Eye (tissue), 1 donor: ENCODE results near the gene DDX10.
"Not testable (repeated sequence)": the region's sequence is repeated elsewhere in the genome, so short reads cannot be mapped to it uniquely, and the experiment has no call there.

ENCODE experiments used
- DNase-seq: peaks from one replicate; pipeline ENCODE4 v3.0.0-alpha.2; 2015

The DDX10 gene

DNA sequence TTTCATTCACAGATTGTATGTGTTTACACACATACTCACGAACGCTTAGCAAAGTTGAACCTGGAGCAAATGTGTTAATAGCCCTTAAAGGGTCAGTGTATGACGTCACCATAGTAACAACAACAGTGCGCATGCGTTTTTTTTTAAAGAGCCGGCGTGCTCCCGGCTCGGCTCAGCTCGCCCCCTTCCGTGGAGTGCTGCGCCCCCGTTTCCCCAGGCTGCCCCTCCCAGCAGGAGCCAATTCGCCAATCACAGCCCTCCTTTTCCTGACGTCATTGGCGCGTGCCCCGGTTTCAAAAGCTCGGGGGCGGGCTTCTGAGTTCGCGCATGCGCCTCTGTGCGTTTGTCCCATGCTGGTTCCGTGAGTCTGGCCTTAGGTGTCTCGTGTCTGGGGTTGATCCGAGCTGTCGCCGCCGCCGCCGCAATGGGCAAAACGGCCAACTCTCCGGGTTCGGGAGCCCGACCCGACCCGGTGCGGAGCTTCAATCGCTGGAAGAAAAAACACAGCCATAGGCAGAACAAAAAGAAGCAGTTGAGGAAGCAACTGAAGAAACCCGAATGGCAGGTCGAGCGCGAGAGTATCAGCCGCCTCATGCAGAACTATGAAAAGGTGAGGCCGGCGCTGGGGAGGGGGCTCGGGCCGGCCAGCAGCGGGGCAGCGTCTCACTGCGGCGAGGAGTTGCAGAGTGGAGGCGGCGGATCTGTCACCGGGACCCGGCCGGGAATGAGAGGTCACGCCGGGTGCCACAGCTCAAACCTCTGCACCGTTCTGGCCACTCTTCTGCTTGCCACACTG, at the start of gene DDX10:
DDX10 (plus strand) TSS at position 340 of the 796 bp plus-strand sequence; CDS start at position 425, 85 bp downstream.
- DNase-seq = peak; percentile 100

DNA sequence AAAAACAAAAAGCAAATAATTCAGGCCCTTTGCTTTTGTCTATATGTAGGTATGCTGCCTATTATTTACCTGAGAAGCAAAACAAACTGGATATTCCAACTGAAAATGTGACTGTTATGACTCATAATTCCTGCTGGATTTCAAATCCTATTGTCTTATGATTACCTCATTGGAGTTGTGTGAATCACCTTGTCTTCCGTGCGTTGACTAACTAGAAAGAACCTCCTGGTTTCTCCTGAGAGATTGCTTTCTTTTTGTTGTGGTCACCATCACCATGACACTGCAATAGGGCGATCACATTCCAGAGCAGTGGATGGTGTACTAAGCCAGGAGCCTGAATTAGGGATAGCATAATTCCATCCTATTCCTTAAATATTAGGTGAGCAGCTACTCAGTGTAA, 48.3 kb upstream of the DDX10 start:
- DNase-seq = no peak

DNA sequence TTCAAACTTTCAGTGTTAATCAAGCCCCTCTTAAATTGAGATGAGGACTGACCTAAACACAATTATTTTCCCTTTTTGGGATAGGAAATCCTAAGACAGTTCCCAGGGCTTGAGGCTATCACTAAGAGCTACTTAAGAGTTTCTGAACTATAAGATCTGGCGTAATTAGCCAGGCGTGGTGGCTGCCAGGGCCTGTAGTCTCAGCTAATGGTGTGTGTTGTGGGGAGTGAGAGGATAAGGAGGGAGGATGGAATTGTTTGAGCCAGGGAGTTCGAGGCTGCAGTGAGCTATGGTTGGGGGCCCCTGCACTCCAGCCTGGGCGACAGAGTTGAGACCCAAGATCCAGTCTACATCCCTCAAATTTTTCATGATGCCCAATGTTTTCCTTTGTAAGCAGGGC, 47.8 kb upstream of the DDX10 start:
- no peak for DNase-seq

DNA sequence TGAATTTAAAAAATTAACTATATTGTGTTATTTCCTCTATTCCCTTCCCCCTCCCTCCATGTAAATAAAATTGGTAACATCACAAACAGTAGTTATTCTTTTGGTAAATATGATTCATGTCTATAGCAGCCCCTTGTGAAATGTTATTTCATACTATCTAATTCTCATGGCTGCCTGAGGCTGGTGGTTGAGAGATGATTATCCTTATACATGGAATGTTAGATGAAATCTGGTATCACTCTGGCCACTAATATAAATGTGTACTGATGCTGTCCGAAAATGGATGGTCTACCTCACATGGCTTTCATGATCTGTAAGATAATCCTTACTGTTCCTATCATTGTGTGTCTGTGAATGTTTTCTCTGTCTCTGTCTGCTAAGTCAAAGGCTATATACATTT, 46.3 kb upstream of the DDX10 start:
- DNase-seq = no peak

DNA sequence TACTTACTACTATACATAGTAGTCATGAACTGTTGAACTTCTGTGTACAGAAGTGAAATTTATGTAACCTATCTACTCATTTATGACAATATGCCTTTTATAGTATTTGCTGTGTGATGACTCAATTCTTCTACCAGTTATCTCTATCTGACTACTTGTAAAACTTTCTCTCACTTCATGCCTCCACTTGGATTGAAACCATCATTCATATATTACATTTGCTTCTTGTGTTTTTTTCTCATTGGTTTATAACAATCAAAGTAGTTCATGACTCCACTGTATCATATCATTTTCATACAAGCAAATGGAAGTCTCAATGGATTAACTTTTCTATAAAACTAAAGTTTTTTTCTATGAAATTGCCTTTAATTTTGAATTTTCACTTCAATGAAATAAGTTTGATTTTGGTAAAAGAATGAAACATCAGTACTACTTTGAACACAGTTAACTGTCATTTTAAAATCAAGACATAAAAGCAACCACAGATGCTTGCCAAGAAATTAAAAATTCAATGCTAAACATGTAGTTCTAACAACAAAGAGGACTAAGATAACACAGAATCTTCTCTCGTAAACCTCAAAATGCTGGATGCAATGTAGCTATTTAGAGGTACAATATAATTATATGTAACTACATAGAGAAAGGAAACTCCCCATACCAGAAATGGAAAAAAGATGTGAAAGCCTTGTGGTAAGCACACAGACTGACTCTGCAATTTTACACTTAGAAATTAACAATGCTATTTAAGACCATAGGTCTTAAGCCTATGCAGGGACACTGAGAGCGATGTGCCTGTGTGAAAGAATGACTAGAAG, 43.7 kb upstream of the DDX10 start:
- DNase-seq = no peak

DNA sequence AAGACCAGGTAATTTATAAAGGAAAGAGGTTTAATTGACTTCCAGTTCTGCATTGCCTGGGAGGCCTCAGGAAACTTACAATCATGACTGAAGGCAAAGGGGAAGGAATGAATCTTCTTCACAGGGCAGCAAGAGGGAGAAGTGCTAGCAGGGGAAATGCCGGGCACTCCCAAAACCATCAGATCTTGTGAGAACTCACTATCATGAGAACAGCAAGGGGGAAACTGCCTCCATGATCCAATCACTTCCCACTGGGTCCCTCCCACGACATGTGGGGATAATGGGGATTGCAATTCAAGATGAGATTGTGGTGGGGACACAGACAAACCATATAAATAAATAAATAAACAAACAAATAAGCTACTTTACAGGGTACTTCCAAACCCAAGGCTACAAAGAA, 42.5 kb upstream of the DDX10 start:
- DNase-seq = no peak

DNA sequence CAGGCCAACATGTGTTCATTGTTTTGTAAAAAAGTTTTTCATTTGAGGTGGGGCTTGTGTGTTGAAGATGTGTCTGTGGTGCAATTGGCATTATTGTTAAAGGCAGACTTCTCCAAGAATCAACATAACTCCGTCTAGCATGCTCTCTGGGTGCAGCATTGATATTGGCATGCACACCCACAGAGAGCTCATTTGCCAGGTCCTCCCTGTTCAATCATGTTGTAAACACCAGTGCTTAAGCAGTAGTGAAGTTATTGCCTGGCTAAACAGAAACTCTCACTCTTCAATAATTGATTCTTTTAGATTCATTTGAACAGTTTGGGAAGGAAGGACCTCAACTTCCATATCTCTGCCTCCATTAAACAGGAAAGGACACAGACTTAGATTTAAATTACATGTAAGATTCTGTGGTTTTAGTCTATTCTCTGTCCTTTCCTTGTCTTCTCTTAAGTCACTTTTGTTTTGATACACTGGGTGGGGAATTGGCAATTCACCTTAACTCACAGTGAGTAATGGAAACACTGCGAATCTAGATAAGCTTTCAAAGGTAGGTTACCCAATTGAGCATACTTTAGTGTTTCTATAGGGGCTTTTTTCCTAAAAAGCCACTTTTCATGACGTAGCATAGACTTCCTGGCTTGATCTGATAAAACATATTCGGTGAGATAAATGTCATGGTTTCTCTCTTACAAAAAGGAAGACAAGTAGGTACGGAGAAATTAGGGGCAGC, 40.5 kb upstream of the DDX10 start:
- DNase-seq = no peak

DNA sequence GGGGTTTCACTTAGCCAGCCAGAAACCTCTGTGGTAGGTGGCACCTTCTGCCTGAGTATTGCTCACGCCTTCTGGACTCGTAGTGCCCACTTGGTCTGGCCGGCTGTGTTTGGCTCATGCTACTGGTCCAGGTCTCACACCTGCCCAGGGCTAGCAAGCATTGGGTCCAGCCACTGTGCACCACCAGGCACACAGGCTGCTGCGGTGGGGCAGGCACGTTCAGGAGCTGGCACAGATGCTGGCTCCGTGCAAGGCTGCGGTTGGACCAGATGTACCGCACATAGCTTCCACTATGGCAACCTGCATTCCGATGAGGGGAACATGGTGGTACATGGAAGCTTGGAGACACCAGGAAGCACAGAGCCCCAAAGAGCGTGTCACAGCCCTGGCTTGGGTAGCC, 36.5 kb upstream of the DDX10 start:
- no peak for DNase-seq

DNA sequence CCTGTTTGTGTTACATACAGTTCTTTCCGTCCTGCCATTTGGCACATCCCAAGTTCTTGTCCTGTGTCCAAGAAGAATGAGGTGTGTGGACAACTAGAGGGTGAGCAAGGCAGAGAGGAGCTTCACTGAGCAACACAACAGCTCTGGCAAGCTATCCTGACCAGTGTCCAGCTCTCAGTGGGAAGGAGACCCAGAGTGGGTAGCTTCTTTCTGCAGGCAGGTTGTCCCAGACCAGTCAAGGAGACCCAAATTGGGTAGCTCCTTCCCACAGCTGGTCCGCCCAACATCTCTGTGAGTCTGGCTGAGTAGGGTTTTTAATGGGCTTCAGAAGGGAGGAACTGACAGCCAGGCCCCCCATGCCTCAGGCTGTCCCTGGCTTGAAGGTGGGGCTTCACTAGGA, 36.1 kb upstream of the DDX10 start:
- no peak for DNase-seq

DNA sequence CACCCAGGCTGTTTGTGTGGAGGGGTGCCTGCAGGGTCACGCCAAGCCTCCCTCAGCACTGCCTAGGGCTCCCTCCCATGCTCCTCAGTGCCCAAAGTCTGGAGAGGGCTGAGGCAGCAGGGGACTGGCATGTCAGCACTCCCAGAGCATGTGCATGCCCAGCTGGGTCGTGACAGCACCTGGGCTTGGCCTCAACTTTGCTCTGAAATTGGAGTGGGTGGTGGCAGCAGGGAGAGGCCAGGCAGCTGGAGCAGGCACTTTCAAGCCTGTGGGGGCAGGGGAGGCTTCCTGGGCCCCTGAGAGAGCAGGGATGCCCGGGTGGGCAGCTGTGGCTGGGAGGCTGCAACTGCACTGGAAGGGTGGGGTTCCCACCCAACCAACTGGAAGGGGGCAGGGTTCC, 35.6 kb upstream of the DDX10 start:
- no peak for DNase-seq

DNA sequence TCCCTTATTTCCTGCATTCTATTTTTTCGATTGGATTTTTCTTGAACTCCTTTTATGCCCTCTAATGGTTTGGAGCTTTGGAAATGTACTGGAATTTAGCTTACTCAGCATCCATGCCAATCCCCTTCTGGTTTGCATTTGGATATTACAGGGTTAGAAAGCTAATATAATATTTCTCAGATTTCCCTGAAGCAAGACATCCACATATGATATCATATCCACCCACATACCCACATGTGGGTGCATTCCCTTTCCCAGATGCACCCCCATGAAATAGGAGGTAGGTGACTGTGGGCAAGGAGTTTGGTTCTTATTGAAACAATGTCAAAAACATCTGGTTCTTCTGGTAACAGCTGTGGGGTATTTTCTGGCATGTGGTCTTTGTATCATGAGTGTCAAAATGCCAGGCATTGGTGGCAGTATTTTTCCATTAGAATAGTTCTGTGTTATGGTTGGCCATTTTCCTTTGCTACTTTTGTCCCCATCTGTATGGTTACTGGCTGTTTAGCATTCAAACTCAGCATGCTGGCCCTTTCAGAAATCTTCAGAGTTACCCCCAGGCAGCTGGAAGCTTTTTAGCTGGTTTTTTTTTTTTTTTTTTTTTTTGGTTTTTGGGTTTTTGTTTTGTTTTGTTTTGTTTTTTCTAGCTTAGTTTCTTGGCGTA, 32.7 kb upstream of the DDX10 start:
- DNase-seq = peak; percentile 6

DNA sequence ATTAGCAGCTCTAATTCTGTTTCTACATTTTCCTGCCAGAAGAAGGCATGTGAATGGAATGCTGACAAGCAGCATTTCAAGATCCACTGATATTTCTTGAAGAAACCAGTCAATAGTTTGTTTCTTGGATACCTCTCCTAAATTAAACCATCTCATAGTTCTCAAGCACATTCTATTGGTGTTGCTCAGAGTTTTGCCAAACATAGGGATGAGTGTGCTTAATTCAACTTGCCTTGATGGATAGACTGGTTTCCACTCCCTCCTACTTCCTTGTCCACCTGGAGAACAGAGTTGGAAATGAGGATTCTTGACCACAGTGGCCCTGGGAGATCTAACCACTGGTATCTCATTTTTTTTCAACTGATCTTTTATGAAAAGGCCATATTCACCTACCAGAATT, 29.8 kb upstream of the DDX10 start:
- DNase-seq = no peak

DNA sequence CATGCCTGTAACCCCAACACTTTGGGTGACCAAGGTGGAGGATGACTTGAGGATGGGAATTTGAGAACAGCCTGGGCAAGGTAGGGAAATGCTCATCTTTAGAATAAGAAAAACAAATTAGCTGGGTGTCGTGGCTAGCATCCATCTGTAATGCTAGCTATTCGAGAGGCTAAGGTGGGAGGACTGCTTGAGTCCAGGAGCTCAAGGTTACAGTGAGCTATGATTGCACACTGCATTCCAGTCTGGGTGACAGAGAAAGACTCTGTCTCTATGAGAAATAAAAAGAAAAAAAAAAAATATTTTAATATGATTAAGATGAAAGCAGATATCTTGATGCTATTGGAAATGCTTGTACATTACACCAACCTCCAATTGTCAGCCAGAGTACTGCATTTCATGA, 28.6 kb upstream of the DDX10 start:
- DNase-seq = no peak

DNA sequence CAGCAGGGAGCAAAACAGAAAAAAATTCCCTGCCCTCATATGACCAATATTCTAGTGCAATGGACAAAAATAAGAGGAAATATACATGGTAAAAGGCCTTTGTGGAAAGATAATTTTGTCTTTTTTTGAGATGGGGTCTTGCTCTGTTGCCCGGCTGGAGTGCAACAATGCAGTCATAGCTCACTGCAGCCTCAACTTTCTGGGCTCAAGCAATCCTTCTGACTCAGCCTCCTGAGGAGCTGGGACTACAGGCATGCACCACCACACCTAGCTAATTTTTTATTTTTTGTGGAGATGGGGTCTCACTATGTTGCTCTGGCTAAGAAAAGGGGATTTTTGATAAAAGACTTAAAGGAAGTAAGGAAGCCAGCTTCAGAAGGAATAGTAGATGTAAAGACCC, 25.7 kb upstream of the DDX10 start:
- no peak for DNase-seq

DNA sequence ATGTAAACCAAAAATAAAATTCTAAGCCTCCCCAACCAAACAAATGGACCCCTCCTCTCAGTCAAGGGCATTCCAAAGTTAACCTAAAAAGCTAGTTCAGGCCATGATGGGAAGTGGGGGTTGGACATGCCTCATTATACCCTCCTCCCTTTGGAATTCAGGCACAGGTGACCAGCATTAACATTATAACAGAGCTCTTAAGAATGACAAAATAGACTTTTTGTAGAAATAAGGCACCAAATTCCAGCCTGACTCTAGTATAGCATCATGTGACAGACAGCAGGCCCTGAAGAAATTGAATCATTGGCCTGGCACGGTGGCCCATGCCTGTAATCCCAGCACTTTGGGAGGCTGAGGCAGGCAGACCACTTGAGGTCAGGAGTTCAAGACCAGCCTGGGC, 23.1 kb upstream of the DDX10 start:
- DNase-seq = not testable (repeated sequence)

DNA sequence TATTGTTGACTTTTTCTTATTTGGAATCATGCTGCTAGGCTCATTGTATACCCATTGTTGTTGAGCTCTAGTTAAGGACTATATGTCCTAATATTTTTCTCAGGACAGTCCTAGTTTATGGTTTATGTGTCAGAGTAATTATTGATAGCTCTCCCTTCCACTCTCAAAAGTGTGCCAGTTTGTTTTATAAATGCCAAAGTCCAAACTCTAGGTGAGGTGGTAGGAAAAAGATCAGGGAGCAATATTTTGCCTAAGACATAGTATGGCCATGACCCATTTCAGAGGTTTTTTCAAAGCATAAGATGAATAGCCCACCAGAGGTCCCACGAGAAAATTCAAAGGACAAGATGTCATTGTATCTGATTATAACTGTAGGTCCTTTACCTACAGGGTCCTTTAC, 20.9 kb upstream of the DDX10 start:
- no peak for DNase-seq

DNA sequence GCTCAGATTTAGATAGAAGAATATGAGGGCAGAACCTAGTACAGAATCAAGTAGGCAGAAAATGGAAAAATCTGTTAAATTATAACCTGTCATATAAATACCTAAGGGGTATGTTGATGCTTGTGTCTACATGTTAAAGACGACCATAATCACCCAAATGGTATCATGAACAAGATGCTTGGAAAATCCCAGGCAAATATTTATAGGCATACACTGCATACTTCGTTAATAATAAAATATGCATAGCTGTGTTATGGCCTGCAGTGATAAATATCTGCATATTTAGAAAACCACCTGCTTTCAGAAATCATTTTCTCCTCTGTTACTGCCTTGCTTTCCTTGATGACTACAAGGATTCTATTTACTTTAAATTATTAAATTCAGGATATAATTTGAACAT, 18.9 kb upstream of the DDX10 start:
- no peak for DNase-seq

DNA sequence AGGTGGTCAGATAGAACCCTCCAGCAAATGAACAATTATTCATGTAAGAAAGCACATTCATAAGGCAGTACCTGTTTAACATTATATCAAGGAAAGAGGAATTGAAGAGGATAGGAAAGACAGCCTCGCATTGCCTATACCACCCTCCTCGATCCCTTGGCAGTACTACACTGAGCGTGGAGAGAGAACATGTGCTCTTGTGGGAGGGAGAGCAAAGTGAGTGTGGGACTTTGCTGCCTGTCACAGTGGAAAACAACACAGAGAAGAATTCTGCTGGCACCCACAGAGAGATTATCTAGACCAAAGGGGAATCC, 17.5 kb upstream of the DDX10 start:
- DNase-seq = no peak

DNA sequence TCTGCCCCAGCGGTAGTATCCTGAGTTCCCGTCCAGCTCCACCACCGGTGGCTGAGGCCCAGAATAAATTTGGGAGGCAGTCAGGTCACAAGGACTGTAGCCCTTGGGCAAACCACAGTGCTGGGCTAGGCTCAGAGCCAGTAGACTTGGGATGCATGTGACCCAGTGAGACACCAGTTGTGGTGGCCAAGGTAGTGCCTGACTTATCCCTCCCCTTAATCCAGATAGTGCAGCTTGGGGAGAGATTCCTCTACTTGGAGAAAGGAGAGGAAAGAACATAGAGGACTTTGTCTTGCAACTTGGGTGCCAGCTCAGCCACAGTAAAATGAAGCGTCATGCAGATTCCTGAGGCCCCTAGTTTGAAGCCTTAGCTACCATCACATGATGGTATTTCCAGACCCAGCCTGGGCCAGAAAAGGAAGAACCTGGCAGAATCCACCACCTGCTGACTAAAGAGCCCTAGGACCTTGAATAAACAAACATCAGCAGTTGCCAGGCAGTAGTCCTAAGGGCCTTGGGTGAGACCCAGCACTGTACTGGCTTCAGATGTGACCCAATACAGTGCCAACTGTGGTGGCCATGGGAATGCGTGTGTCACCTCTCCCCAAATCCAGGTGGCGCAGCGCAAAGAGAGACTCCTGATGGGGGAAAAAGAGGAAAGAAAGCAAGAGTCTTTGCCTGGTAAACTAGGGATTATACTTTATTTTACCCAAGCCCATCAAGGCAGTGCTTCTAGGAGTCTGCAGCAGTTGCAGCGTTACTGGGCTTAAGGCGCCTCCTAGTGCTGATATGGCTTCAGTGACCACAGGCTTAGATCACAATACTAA, 17.0 kb upstream of the DDX10 start:
- peak; percentile 88 for DNase-seq

DNA sequence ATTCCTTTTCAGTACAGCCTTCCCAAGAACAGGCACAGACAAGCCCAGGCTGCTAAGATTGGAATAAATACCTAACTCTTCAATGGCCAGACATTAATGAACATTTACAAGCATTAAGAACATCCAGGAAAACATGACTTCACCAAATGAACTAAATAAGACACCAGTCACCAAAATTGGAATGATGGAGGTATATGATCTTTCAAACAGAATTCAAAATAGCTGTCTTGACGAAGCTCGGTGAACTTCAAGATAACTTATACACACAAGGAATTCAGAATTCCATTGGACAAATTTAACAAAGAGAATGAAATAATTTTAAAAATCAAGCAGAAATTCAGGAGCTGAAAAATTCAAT, 16.4 kb upstream of the DDX10 start:
- no peak for DNase-seq

DNA sequence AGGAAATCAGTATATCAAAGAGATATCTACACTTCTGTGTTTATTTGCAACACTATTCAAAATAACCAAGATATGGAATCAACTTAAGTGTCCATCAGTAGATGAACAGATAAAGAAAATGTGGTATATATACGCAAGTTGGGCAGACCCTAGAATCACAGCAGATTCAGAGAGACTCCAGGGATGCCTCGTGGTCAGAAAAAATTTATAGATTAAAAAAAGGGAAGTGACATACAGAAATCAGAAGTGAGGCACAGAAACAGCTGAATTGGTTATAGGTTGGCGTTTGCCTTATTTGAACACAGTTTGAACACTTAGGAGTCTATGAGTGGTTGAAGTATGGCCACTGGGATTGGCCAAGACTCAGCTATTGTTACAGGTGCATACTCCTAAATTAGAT, 10.8 kb upstream of the DDX10 start:
- not testable (repeated sequence) for DNase-seq

DNA sequence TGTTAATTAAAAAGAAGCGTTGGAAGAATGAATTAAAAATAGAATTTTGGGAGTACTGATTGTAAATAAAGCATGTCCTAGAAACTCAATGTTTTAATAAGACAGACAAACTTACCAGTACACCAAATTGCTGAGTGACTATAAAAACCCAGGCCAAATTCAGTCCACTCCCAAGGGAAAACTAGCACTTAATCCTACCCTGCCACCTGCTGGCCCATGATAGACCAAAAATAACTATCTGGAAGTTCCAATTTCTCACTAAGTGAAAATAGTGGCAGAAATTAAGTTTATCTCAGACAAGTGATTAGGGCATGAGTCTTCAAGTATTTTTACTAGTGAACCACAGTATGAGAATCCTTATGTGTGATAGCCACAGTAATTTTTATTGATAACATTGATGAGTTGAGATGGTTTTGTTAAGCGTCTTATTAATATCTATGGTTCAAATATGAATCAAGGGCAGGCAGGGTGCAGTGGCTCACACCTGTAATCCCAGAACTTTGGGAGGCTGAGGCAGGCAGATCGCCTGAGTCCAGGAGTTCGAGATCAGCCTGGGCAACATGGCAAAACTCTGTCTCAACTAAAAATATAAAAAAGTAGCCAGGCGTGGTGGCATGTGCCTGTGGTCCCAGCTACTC, 9.8 kb upstream of the DDX10 start:
- peak; percentile 43 for DNase-seq
